OCI-M2 (cell line): ENCODE measurements around the gene CCDC68.

ENCODE experiments used
- DNase-seq: peaks from one replicate; lab custom pipeline; 2025; ENCODE audit not compliant: unreplicated experiment; lab: John Stamatoyannopoulos, UW

CCDC68 gene

GRCh38 chr18:54919412-54919811 lies 39.8 kb downstream of the CCDC68 start:
- DNase-seq: no peak

GRCh38 chr18:54918060-54918459 lies 41.2 kb downstream of the CCDC68 start:
- no peak for DNase-seq

GRCh38 chr18:54916507-54916906 lies 42.8 kb downstream of the CCDC68 start:
- DNase-seq: no peak

- DNase-seq: no peak
Measured at GRCh38 chr18:54914816-54915215, 44.4 kb downstream of the CCDC68 start.

- DNase-seq: no peak
Measured at GRCh38 chr18:54911551-54911950, 47.7 kb downstream of the CCDC68 start.

GRCh38 chr18:54910161-54910919 lies 48.9 kb downstream of the CCDC68 start:
- DNase-seq: no peak

GRCh38 chr18:54909538-54909937 lies 49.7 kb downstream of the CCDC68 start:
- DNase-seq: no peak

- no peak for DNase-seq
Measured at GRCh38 chr18:54906331-54907185, 52.7 kb downstream of the CCDC68 start.

- no peak for DNase-seq
Measured at GRCh38 chr18:54905629-54906028, 53.6 kb downstream of the CCDC68 start.

GRCh38 chr18:54904581-54904980 lies 54.7 kb downstream of the CCDC68 start:
- no peak for DNase-seq

GRCh38 chr18:54900290-54900689 lies 59.0 kb downstream of the CCDC68 start:
- DNase-seq: no peak

GRCh38 chr18:54899500-54899899 lies 59.8 kb downstream of the CCDC68 start:
- DNase-seq: no peak

- no peak for DNase-seq
Measured at GRCh38 chr18:54888933-54889332, 70.3 kb downstream of the CCDC68 start.

GRCh38 chr18:54888378-54888777 lies 70.9 kb downstream of the CCDC68 start:
- DNase-seq: no peak

- no peak for DNase-seq
Measured at GRCh38 chr18:54883816-54884604, 75.3 kb downstream of the CCDC68 start.

GRCh38 chr18:54882318-54882717 lies 76.9 kb downstream of the CCDC68 start:
- DNase-seq: no peak

- DNase-seq: peak; percentile 43
Measured at GRCh38 chr18:54881229-54881768, 78.0 kb downstream of the CCDC68 start.

- no peak for DNase-seq
Measured at GRCh38 chr18:54880395-54881105, 78.7 kb downstream of the CCDC68 start.

GRCh38 chr18:54879691-54880090 lies 79.6 kb downstream of the CCDC68 start:
- no peak for DNase-seq

GRCh38 chr18:54878659-54879358 lies 80.5 kb downstream of the CCDC68 start:
- no peak for DNase-seq
